IMR-90 (cell line): Measurements from ENCODE around the gene TRIM41. TPM values are rescaled to one million over a fixed set of nuclear protein-coding genes. Genes with fewer than 3 reads are reported as not detected.
A peak's percentile ranks its signal among the peaks of the same experiment; 100 is the strongest.

Experiments
- ATAC-seq: fragments of 200-7000 bp; cut with Tn5 transposase; 2 replicates; pipeline ENCODE4 v1.9.1; 2020; ENCODE audit warnings: low read depth, mild to moderate bottlenecking, moderate library complexity
- BruUV-seq: library from RNA; stranded (reverse); fragments of 400-500 nt; replicated peaks from 2 replicates; lab custom pipeline; 2021; lab: Mats Ljungman, UMichigan
- CTCF ChIA-PET: fragments of 300-600 bp; formaldehyde crosslinking; extraction: SDS; loops from one replicate; lab custom pipeline; 2021; ENCODE audit warnings: antibody characterized with exemption; lab: Yijun Ruan, JAX
- POLR2A ChIA-PET: fragments of 300-600 bp; sonication (Branson Sonifier 250); formaldehyde crosslinking; loops from one replicate; lab custom pipeline; 2022; ENCODE audit warnings: antibody characterized with exemption; ENCODE audit not compliant: unreplicated experiment; lab: Charles Lee
- DNase-seq: peaks from one replicate; pipeline ENCODE4 v3.0.0; 2013
- H2AFZ ChIP-seq: replicated peaks from 2 replicates; pipeline ENCODE3; 2013; ENCODE audit warnings: low read length, mild to moderate bottlenecking; ENCODE audit not compliant: poor library complexity
- H2AK5ac ChIP-seq: 2 replicates; pipeline ENCODE4 v1.6.1; 2013; ENCODE audit warnings: low read depth, low read length, inconsistent platforms
- H2AK9ac ChIP-seq: replicated peaks from 2 replicates; pipeline ENCODE3; 2013; ENCODE audit warnings: mild to moderate bottlenecking, low read depth, low read length, moderate library complexity; ENCODE audit not compliant: poor library complexity
- H2BK120ac ChIP-seq: 2 replicates; pipeline ENCODE4 v1.6.1; 2013; ENCODE audit warnings: low read depth, low read length, inconsistent platforms
- H2BK15ac ChIP-seq: 3 replicates; pipeline ENCODE4 v1.6.1; 2013; ENCODE audit warnings: low read depth, low read length, inconsistent platforms
- H2BK20ac ChIP-seq: 2 replicates; pipeline ENCODE4 v1.6.1; 2013; ENCODE audit warnings: low read depth, mild to moderate bottlenecking, inconsistent platforms, low read length, moderate library complexity
- H2BK5ac ChIP-seq: 2 replicates; pipeline ENCODE4 v1.6.1; 2013; ENCODE audit warnings: mild to moderate bottlenecking, low read depth, low read length, inconsistent platforms; ENCODE audit not compliant: poor library complexity, severe bottlenecking
- H3K14ac ChIP-seq: replicated peaks from 2 replicates; pipeline ENCODE4 v1.6.1; 2013; ENCODE audit warnings: low read depth, low read length, inconsistent platforms
- H3K18ac ChIP-seq: 2 replicates; pipeline ENCODE4 v1.6.1; 2013; ENCODE audit warnings: low read depth, low read length, control low read depth
- H3K23ac ChIP-seq: 2 replicates; pipeline ENCODE4 v1.6.1; 2013; ENCODE audit warnings: low read depth, low read length, inconsistent platforms
- H3K27ac ChIP-seq: 2 replicates; pipeline ENCODE4 v1.5.1; 2013; ENCODE audit warnings: mild to moderate bottlenecking, control low read depth, low read length; ENCODE audit not compliant: insufficient read depth
- H3K27me3 ChIP-seq: 2 replicates; pipeline ENCODE4 v1.6.1; 2013; ENCODE audit warnings: low read length; ENCODE audit not compliant: control insufficient read depth, insufficient read depth
- H3K36me3 ChIP-seq: 2 replicates; pipeline ENCODE4 v1.6.1; 2013; ENCODE audit warnings: low read length, mixed read lengths; ENCODE audit not compliant: control insufficient read depth, insufficient read depth
- H3K4ac ChIP-seq: 2 replicates; pipeline ENCODE4 v1.6.1; 2013; ENCODE audit warnings: low read depth, low read length, inconsistent platforms
- H3K4me1 ChIP-seq: 2 replicates; pipeline ENCODE4 v1.6.1; 2013; ENCODE audit warnings: low read length, mixed read lengths; ENCODE audit not compliant: control insufficient read depth, insufficient read depth
- H3K4me2 ChIP-seq: 2 replicates; pipeline ENCODE4 v1.6.1; 2013; ENCODE audit warnings: low read depth, mild to moderate bottlenecking, control low read depth, low read length, moderate library complexity
- H3K4me3 ChIP-seq: 2 replicates; pipeline ENCODE4 v1.5.1; 2013; ENCODE audit warnings: low read depth, mild to moderate bottlenecking, control low read depth, low read length, moderate library complexity; ENCODE audit not compliant: insufficient read depth
- H3K56ac ChIP-seq: 2 replicates; pipeline ENCODE4 v1.6.1; 2013; ENCODE audit warnings: low read length, inconsistent platforms; ENCODE audit not compliant: insufficient read depth; ENCODE audit errors: extremely low read depth
- H3K79me1 ChIP-seq, 2 experiments: 2 replicates each; pipeline ENCODE4 v1.6.1; 2013; ENCODE audit warnings: low read length in 2 of 2, inconsistent platforms in 1 of 2, low read depth in 1 of 2
- H3K9ac ChIP-seq: 2 replicates; pipeline ENCODE4 v1.6.1; 2013; ENCODE audit warnings: low read depth, low read length, control low read depth
- H3K9me1 ChIP-seq: 2 replicates; pipeline ENCODE4 v1.6.1; 2013; ENCODE audit warnings: low read length, inconsistent platforms; ENCODE audit not compliant: insufficient read depth
- H3K9me3 ChIP-seq: 2 replicates; pipeline ENCODE4 v1.6.1; 2013; ENCODE audit warnings: low read length; ENCODE audit not compliant: control insufficient read depth, insufficient read depth
- H4K20me1 ChIP-seq: 2 replicates; pipeline ENCODE4 v1.6.1; 2013; ENCODE audit warnings: low read length, inconsistent platforms; ENCODE audit not compliant: insufficient read depth
- H4K5ac ChIP-seq: 2 replicates; pipeline ENCODE4 v1.6.1; 2013; ENCODE audit warnings: mild to moderate bottlenecking, low read depth, low read length, control low read depth
- H4K8ac ChIP-seq, 2 experiments: 2 replicates each; pipeline ENCODE4 v1.6.1; 2013; ENCODE audit warnings: low read depth in 2 of 2, low read length in 2 of 2, control low read depth in 1 of 2, inconsistent platforms in 1 of 2
- H4K91ac ChIP-seq: 2 replicates; pipeline ENCODE4 v1.6.1; 2013; ENCODE audit warnings: low read depth, low read length, inconsistent platforms; ENCODE audit not compliant: insufficient read depth
- BHLHE40 ChIP-seq: fragments of 150-350 bp; IDR thresholded peaks from 2 replicates; pipeline ENCODE4 v1.6.1; 2016; ENCODE audit warnings: mild to moderate bottlenecking, low read depth, low read length
- CEBPB ChIP-seq: IDR thresholded peaks from 2 replicates; pipeline ENCODE4 v1.6.1; 2012; ENCODE audit warnings: low read depth, low read length, improper control_type of control experiment
- CHD1 ChIP-seq: IDR thresholded peaks from 2 replicates; pipeline ENCODE4 v1.6.1; 2012; ENCODE audit warnings: low read depth, low read length, improper control_type of control experiment
- FOS ChIP-seq: fragments of 150-350 bp; IDR thresholded peaks from 2 replicates; pipeline ENCODE4 v1.6.1; 2016; ENCODE audit warnings: low read depth, low read length
- MAFK ChIP-seq: IDR thresholded peaks from 2 replicates; pipeline ENCODE4 v1.6.1; 2012; ENCODE audit warnings: low read depth, low read length, improper control_type of control experiment
- MAZ ChIP-seq: IDR thresholded peaks from 2 replicates; pipeline ENCODE4 v1.6.1; 2012; ENCODE audit warnings: low read depth, mild to moderate bottlenecking, low read length, improper control_type of control experiment, moderate library complexity, borderline replicate concordance
- MXI1 ChIP-seq: IDR thresholded peaks from 2 replicates; pipeline ENCODE4 v1.6.1; 2012; ENCODE audit warnings: low read depth, mild to moderate bottlenecking, low read length, moderate library complexity, borderline replicate concordance
- POLR2A ChIP-seq: IDR thresholded peaks from 2 replicates; pipeline ENCODE4 v1.6.1; 2012; ENCODE audit warnings: mild to moderate bottlenecking, low read depth, low read length
- RAD21 ChIP-seq: IDR thresholded peaks from 2 replicates; pipeline ENCODE4 v1.6.1; 2012; ENCODE audit warnings: low read length, improper control_type of control experiment
- RCOR1 ChIP-seq: IDR thresholded peaks from 2 replicates; pipeline ENCODE4 v1.6.1; 2012; ENCODE audit warnings: mild to moderate bottlenecking, low read length, improper control_type of control experiment; ENCODE audit not compliant: insufficient replicate concordance
- RFX5 ChIP-seq: IDR thresholded peaks from 2 replicates; pipeline ENCODE4 v1.8.0; 2012; ENCODE audit warnings: low read depth, mild to moderate bottlenecking, low read length, moderate library complexity
- SMC3 ChIP-seq: fragments of 150-350 bp; IDR thresholded peaks from 2 replicates; pipeline ENCODE4 v1.6.1; 2016; ENCODE audit warnings: low read depth, mild to moderate bottlenecking, antibody characterized with exemption, low read length, moderate library complexity
- WGBS, 2 experiments: methylation state at CpG; one replicate each; pipeline versions ENCODE4 v1.1.5 to v1.1.7; 2013; ENCODE audit warnings: missing lambda C conversion rate in 2 of 2; ENCODE audit not compliant: insufficient read length in 1 of 2; ENCODE audit errors: extremely low coverage in 2 of 2; 5-methylcytosine and 5-hydroxymethylcytosine counted together
- dilution Hi-C: fragments of 300-500 bp; cut with HindIII; formaldehyde crosslinking; loops from one replicate; pipeline ENCODE4 v1.14.3; 2018; ENCODE audit warnings: low sequenced_read_pairs; ENCODE audit not compliant: unreplicated experiment
- in situ Hi-C: fragments of 300-500 bp; cut with MboI; formaldehyde crosslinking; loops from 3 replicates; pipeline ENCODE4 v1.14.3; 2019; ENCODE audit warnings: low sequenced_read_pairs, inconsistent platforms, mixed read lengths
- intact Hi-C: fragments of 100-400 bp; cut with micrococcal nuclease; formaldehyde crosslinking; loops from 2 replicates; pipeline ENCODE4 v1.10.0; 2022
- polyA plus RNA-seq, 3 experiments: library from polyadenylated mRNA; depleted of rRNA; stranded (reverse); fragments of >200 nt; gene quantifications; 2 replicates each; pipeline ENCODE4 v1.2.3, GENCODE V29; 2012; ENCODE audit warnings: low replicate concordance in 1 of 3
- total RNA-seq: library from RNA; depleted of rRNA; stranded (reverse); fragments of >200 nt; gene quantifications from 2 replicates; pipeline ENCODE4 v1.2.3, GENCODE V29; 2012
- TF ChIP-seq, protein P1 (sequence below): conservative IDR thresholded peaks from 2 replicates; pipeline ENCODE4 v1.5.1; 2012; ENCODE audit warnings: mild to moderate bottlenecking, low read depth, low read length, improper control_type of control experiment
- TF ChIP-seq, protein P2 (sequence below): fragments of 150-350 bp; IDR thresholded peaks from 2 replicates; pipeline ENCODE4 v1.6.1; 2016; ENCODE audit warnings: low read depth, mild to moderate bottlenecking, low read length, moderate library complexity, borderline replicate concordance
- TF ChIP-seq, protein P3 (sequence below): fragments of 150-350 bp; IDR thresholded peaks from 2 replicates; pipeline ENCODE4 v1.6.1; 2017; ENCODE audit warnings: mild to moderate bottlenecking, antibody characterized with exemption, low read length, low read depth

Gene TRIM41
- total and polyA plus RNA-seq, 2 of the 4 experiments (the other 2 are of a cell fraction), result 5.9 to 15.7 TPM

DNA sequence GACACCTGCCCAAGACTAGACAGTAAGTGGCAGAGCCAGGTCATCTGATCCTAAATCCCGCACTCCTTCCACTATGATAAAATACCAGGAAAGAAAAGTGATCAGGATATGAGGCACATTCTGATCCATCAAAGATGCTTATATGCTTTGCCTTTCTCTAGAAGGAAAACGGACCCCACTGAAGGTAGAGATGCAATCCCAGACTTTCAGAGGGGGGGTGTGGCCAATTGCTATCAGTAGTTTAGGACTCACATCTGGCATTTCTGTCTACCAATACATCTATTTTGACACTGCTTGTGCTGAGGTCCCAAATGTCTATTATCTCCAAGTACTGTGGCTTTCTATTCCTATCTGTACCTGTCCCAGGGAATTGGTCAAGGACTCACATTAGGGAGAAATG is 36.2 kb downstream of the TRIM41 start:
- peak overlapping the region; percentile 95 for H3K9ac ChIP-seq
- no peak overlapping the region for H4K91ac ChIP-seq
- H4K8ac ChIP-seq, result no peak overlapping the region
- H3K4me3 ChIP-seq, result peak overlapping the region; percentile 95
- no peak for ATAC-seq
- intact Hi-C loops, result no loop called here
- no peak overlapping the region for H3K23ac ChIP-seq
- in situ Hi-C loops, result loop anchor here (5.0 to 10.0 kb wide), 2 partner anchors 72 to 454 kb away; partner anchors contain the start of gene MGAT1
- H4K5ac ChIP-seq, result no peak overlapping the region
- no peak overlapping the region for H2BK120ac ChIP-seq
- H2BK20ac ChIP-seq, result no peak overlapping the region
- peak overlapping the region; percentile 98 for H3K4me2 ChIP-seq
- H3K27me3 ChIP-seq, result no peaks in the 10 kb centered on the region
- no peak overlapping the region for H3K14ac ChIP-seq
- H3K56ac ChIP-seq, result no peak overlapping the region
- H2AK5ac ChIP-seq, result no peak overlapping the region
- H3K4me1 ChIP-seq, result peaks cover 2% of the 10 kb centered on the region; the same call in 1 of the 2 replicates
- DNase-seq, result no peak
- no peak overlapping the region for H3K18ac ChIP-seq
- ChIA-PET POLR2A (no interaction called here), CTCF (no interaction called here)
- dilution Hi-C loops, result no loop called here
- no CpG with 5 or more reads among the region's 2 CpGs for WGBS, 2 experiments
- TF ChIP-seq RCOR1 (no peak), BHLHE40 (no peak), MXI1 (no peak), FOS (no peak), CEBPB (no peak), POLR2A (no peak), RAD21 (no peak), SMC3 (no peak), MAFK (no peak), RFX5 (no peak), CHD1 (no peak), MAZ (no peak)
- TF ChIP-seq, protein P1, sequence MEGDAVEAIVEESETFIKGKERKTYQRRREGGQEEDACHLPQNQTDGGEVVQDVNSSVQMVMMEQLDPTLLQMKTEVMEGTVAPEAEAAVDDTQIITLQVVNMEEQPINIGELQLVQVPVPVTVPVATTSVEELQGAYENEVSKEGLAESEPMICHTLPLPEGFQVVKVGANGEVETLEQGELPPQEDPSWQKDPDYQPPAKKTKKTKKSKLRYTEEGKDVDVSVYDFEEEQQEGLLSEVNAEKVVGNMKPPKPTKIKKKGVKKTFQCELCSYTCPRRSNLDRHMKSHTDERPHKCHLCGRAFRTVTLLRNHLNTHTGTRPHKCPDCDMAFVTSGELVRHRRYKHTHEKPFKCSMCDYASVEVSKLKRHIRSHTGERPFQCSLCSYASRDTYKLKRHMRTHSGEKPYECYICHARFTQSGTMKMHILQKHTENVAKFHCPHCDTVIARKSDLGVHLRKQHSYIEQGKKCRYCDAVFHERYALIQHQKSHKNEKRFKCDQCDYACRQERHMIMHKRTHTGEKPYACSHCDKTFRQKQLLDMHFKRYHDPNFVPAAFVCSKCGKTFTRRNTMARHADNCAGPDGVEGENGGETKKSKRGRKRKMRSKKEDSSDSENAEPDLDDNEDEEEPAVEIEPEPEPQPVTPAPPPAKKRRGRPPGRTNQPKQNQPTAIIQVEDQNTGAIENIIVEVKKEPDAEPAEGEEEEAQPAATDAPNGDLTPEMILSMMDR, result no peak
- TF ChIP-seq, protein P2, sequence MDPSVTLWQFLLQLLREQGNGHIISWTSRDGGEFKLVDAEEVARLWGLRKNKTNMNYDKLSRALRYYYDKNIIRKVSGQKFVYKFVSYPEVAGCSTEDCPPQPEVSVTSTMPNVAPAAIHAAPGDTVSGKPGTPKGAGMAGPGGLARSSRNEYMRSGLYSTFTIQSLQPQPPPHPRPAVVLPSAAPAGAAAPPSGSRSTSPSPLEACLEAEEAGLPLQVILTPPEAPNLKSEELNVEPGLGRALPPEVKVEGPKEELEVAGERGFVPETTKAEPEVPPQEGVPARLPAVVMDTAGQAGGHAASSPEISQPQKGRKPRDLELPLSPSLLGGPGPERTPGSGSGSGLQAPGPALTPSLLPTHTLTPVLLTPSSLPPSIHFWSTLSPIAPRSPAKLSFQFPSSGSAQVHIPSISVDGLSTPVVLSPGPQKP, result no peak
- TF ChIP-seq, protein P3, sequence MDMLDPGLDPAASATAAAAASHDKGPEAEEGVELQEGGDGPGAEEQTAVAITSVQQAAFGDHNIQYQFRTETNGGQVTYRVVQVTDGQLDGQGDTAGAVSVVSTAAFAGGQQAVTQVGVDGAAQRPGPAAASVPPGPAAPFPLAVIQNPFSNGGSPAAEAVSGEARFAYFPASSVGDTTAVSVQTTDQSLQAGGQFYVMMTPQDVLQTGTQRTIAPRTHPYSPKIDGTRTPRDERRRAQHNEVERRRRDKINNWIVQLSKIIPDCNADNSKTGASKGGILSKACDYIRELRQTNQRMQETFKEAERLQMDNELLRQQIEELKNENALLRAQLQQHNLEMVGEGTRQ, result no peak
- no peak overlapping the region for H2BK15ac ChIP-seq
- peak overlapping the region; percentile 55 for H2AK9ac ChIP-seq
- no peak overlapping the region for H3K4ac ChIP-seq
- H3K79me1 ChIP-seq, result peaks cover 12 to 63% of the 10 kb centered on the region in 2 experiments; a peak in 3 of 4 replicates
- no TSS peak for BruUV-seq
- H4K20me1 ChIP-seq, result peaks cover 43% of the 10 kb centered on the region
- H3K27ac ChIP-seq, result no peak overlapping the region
- no peak overlapping the region for H2BK5ac ChIP-seq
- H2AFZ ChIP-seq, result no peak overlapping the region
- peaks cover 12% of the 10 kb centered on the region; the same call in 1 of the 2 replicates for H3K36me3 ChIP-seq
- H3K9me1 ChIP-seq, result peaks cover 7% of the 10 kb centered on the region
- no peaks in the 10 kb centered on the region for H3K9me3 ChIP-seq
